Measurements from ENCODE around the gene TRIM67.
"Not testable (repeated sequence)": the region's sequence is repeated elsewhere in the genome, so short reads cannot be mapped to it uniquely, and the experiment has no call there.

Gene TRIM67

DNA sequence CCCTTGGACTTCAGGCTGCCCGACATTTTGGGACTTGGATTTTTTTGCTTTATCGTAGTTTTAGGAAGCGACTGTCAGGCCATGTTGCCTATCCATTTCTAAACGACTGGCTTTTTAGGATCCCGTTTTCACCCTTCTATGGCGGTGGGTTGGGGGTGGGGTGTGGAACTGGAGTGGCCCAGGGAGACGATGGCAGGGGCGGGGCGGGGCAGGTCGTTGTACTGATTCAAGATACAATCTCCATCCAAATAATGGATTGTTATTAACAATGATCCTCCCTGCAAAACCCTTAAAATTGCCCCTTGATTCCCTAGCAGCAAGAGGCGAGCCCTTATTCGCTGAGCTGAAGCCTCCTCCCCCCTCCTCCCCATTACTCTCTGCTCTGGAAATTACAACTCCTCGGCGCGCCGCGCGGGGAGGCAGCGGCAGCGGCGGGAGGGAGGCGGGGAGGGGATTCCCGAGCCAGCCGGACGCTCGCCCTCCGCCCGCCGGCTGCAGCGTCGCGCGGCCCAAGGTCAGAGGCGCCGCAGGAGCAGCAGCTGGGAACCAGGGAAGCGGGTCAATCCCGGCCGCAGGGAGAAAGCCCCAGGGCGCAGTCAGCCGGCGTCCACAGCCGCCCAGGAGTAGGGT is at the start of gene TRIM67:
TSS of gene TRIM67 (plus strand) at position 392 of the 630 bp plus-strand sequence. CDS start 912 bp downstream, outside the sequence.
- DNase-seq, result no peak

DNA sequence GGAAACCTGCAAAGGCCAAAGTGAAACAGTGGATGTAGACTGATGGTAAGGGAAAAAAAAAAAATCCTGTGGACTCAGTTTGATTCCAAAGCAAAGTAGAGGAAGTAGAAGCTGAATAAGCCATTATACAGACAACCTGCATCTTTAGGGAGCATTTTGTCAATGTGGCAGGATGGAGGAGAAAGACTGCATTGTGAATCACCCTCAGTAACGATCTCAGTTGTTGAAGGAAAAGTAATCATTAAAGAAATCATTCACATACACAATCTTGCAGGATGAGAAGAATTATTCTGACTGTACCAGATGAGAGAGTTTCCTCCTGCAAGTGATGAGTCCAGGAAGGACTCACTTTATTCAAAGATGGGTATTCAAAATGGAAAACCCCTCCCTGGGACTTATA is 45.1 kb upstream of the TRIM67 start:
- DNase-seq, result no peak

DNA sequence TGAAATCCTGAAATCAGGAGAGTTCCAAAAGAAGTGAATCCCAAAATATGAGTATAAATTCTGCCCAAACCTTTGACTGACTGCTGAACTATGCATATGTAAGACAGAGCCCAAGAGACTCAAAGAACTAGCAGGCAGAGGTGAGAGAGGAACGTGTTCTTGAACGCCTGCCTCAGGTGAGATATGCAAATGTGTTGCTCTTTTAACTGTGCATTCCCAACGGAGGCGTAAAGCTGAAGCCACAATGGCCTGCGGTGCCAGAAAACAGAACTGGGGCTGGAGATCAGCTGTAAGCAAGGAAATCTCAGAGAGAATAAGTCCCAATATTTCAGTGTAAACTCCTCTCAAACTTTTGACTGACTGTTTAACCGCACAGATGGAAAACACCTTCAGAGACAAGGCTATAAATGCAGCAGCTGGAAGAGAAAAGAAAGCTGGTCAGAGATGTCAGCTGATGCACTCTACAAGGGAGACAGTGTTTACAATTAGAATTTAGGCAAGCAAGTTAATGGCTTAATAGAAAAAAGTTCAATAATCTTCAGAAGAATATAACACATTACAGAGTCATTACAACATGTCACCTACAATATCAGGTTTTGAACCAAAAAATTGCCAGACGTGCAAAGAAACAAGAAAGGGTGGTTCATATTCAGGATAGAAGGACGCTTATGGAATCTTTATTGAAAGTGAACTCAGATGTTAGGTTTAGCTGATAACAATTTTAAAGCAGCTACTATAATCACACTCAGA is 43.0 kb upstream of the TRIM67 start:
- no peak for DNase-seq

DNA sequence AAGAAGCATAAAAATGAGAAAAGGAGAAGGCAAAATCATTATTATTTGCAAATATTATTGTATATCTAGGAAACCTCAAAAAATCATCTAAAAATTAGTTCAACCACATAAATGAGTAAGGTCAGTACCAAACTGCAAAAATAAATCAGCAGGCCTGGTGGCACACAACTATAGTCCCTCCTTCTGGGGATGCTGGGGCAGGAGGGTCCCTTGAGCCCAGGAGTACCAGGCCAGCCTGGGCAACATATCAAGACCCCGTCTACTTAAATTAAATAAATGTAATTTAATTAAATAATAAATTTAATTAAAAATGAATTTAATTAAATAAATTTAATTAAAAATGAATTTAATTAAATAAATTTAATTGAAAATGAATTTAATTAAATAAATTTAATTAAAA is 40.3 kb upstream of the TRIM67 start:
- DNase-seq, result no peak

DNA sequence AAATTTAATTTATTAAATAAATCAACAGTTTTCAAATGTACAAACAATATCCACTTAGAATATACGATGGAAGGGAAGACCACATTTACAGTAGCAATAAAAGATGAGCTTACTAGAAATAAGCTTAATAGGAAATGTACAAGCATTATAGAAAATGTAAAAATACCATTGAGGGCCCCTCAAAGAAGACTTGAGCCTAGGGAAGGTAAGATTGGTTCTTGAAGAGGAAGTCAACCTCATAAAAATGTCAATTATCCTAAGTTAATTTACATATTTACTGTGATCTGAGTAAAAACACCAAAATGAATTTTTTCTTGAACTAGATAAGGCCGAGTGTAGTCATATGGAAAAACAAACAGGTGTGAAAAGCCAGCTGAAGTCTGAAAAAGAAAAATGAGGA is 39.7 kb upstream of the TRIM67 start:
- DNase-seq, result no peak

DNA sequence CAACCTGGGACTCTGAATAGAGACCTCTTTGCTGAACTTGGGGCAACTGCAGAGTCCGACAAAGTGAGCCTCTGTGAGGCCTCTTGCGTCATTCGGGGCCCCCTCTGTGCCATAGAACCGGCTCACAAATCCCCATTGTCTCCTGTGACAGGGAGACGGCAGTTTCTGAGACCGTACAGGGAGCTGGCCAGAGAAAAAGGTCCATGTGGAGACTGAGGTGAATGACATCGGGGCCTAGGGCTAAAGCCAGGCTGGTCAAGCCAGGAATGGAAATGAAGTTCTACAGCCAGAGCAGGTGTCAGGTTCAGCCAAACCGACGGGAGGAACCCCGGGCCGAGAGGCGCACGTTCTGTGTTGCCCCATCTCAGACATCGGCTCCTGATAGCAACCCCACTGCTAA is 37.1 kb upstream of the TRIM67 start:
- DNase-seq, result no peak

DNA sequence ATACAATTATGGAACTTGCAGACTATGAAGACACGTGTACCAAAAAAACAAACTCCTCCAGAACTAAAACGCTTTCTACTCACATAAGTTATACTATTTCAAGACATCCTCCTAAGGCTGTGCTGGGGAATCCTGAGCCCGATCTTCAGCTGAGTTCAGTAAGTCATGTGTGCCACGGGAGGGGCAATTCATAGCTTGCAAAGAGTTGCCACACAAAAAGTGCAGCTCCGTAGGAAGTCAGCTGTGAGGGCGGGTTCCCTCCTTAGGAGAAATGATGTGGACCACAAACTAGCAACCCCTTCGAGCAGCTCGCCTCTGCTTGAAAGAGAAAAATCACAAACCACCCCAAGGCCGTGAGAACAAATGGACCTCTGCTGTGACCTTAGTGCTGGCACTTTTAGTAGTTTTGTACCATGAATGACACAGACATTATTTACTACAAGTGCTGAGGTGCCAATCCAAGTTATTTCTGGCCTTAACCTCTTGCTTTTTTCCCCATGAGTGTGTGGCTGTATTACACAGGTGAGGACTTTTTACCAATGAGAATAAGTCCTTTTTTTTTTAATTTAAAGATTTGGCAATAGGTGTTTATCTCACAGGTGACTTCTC is 35.8 kb upstream of the TRIM67 start:
- DNase-seq, result no peak

DNA sequence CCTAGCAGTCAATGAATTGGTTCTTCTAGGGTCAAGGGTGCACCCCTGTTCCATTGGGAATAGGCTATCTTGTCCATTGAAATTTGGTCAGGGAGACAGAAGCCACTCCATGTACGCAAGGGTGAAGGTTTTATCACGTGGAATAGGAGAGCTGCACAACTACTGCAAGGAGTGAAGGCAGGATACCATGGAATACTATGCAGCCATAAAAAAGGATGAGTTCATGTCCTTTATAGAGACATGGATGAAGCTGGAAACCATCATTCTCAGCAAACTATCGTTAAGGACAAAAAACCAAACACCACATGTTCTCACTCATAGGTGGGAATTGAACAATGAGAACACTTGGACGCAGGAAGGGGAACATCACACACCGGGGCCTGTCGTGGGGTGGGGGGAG is 34.8 kb upstream of the TRIM67 start:
- DNase-seq, result not testable (repeated sequence)

DNA sequence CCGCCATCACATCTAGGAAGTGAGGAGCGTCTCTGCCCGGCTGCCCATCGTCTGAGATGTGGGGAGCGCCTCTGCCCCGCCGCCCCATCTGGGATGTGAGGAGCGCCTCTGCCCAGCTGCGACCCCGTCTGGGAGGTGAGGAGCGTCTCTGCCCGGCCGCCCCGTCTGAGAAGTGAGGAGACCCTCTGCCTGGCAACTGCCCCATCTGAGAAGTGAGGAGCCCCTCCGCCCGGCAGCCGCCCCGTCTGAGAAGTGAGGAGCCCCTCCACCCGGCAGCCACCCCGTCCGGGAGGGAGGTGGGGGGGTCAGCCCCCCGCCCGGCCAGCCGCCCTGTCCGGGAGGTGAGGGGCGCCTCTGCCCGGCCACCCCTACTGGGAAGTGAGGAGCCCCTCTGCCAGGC is 33.4 kb upstream of the TRIM67 start:
- DNase-seq, result not testable (repeated sequence)

DNA sequence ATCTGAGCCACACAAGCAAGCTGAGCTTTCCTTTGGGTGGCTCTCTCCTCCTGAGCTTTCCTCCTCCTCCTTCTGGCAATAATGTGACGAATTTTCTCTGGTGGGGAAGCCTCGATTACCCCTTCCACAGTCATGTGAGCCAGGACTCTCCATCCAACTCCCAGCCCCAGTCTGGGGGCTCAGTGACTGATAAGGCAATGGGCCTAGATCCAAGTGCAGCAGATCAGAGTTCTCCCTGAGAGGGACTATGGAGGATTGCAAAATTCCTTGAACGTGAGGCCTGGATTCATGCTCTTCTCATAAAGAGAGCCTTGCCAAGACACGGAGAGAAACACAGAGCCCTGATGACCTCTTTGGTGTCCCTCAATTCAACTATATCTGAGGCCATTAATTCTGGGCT is 31.3 kb upstream of the TRIM67 start:
- no peak for DNase-seq

DNA sequence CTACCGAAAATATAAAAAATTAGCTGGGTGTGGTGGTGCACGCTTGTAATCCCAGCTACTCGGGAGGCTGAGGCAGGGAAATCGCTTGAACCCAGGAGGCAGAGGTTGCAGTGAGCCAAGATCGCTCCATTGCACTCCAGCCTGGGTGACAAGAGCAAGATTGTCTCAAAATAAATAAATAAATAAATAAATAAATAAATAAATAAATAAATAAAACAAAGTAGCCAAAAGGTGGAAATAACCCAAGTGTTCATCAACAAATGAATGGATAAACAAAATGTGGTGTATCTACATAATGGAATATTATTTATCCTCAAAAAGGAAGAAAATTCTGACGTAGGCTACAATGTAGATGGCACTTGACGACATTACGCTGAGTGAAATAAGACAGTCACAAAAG is 29.3 kb upstream of the TRIM67 start:
- DNase-seq, result not testable (repeated sequence)

DNA sequence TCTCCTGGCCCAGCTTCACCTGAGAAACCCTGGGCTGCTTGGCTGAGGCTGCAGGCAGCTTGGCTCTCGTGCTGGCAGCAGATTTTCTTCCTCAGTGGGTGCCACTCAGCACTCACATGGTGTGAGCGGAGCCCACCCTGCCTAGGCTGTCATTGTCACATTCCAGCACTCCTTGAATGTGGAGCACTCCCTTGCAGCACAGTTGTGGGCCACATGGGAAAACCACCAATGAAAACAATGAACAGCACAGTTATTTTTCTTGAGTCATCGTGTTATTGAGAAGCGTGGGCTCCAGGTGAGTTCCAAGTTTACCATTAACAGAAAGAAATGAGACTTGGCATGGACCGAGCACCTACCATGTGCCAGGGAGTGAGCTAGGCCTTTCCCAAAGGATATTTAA is 27.2 kb upstream of the TRIM67 start:
- DNase-seq, result no peak

DNA sequence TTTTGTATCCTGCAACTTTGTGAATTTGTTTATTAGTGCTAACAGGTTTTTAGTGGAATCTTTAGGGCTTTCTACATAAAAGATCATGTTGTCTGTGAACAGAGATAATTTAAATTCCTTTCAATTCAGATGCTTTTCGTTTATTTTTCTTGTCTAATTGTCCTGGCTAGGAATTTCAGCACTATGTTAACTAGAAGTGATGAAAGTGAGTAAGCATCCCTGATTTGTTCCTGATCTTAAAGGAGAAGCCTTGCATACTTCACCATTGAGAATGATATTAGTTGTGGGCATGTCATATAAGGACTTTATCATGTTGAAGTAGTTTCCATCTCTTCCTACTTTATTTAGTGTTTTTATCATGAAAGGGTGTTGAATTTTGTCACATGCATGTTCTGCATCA is 23.6 kb upstream of the TRIM67 start:
- no peak for DNase-seq

DNA sequence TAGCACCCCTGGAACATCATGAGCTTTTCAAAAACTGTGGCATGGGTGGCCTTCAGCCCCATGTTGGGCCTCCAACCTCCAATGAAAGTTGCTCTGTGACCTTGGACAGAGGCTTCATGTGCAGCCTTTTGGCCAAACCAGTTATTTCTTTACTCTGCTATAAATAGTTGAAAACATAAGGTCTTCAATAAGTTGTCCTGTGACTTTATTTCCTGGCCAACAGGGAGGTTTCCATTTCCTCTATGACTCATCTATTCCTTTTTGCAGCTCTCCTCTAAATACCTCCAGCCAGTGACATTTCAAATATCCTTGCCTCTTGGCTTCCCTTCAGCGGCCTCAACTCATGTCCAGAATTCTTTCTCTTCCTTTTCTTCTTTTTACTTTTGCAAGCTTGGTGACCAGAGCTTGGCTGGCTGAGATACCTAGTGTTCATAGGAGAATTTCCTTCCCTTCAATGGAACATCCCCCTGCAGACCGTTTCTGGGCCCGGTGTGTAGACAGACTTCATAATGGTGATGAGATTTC is 22.7 kb upstream of the TRIM67 start:
- no peak for DNase-seq

DNA sequence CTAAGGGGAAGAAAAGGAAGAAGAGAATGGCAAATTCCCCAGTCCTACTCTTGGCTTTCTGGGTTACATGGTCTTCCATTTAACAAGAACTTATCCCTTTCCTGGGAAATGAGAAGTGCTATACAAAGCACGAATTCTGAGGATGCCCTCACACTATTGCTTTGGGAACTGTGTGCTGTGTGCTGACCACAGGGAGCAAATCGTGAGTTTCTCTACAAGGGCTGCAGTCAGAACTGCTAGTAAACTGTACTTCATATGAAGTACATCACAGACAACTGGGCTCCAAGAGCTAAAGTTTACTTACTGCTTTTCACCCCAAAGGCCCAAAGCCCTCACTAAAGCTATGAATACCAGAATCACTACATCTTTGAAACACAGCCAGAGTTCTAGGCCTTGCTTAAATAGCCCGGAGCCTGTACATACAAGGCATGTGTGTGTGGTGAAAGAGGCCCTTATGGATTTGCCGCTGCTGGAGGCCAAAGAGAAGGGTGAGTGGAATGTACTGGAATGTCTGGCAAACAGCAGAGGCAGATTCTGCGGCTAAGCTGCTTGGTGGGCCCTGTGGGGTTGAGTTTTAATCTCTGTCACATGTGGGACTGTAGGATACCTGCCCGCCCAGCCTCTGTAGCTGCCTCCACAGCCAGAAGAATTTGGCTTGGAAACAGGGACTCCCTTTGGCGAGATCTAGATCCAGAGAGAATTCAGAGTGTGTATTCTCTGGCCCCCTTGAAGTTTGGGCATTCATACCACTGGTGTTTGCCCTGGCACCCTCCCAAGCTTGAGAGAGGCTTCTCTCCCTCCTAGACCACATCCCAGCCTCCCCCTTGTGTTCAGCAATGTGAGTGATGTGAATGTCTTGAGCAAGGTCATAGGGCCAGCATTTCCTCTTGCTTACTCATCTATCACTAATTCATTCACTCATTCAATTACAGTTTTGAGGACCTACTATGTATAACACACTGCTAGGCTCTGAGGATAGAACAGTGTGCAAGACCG is 21.9 kb upstream of the TRIM67 start:
- no peak for DNase-seq

DNA sequence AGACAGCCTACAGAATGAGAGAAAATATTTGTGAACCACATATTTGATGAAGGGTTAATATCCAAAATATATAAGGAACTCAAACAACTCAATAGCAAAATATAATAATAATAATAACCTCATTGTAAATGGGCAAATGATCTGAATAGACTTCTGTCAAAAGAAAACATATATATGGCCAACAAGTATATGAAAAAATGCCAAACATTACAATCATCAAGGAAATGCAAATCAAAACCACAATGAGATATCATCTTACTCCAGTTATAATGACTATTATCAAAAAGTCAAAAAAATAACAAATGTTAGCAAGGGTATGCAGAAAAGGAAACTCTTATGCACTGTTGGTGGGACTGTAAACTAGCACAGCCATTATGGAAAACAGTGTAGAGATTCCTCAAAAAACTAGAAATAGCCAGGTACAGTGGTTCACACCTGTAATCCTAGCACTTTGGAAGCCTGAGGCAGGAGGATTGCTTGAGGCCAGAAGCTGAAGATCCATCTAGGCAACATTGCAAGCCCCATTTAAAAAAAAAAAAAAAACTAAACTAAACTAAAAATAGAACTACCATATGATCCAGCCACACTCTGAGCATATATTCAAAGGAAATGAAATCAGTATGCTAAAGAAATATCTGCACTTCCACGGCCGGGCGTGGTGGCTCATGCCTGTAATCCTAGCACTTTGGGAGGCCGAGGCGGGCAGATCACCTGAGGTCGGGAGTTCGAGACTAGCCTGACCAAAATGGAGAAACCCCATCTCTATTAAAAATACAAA is 17.3 kb upstream of the TRIM67 start:
- DNase-seq, result no peak

DNA sequence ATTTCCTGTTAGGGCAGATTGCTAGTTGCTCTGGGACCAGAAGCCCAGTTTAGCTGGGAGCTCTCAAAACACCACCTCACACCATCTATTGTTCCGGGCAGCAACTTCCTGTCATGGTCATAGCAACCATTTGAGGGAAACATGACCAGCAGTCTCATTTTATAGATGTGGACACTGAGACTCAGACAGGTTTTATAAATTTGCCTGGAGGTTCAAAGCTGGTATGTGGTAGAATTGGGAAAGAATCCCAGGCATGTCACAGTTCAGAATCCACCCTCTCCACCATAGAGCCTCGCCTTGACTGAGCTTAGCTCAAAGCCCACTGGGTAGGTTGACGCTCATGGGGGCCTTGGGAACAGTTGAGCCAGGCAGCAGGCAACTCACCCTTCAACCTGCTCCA is 14.0 kb upstream of the TRIM67 start:
- no peak for DNase-seq

DNA sequence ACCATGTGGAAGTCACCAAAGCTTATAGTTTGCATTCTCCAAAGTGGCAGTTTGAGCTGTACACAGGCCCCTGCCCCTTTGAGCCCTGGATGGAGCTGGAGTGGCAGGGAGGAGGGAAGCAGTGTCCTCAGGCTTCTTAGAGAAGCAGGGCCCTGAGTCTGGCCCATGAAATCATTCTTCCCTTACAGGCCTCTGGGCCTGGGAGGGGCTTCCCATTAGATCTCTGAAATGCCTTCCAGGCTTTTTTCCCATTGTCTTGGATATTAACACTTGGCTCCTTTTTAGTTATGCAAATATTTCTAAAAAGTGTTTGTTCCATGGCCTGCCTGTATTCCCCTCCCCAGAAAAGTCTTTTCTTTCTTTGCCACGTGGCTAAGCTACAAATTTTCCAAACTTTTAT is 10.0 kb upstream of the TRIM67 start:
- DNase-seq, result no peak

DNA sequence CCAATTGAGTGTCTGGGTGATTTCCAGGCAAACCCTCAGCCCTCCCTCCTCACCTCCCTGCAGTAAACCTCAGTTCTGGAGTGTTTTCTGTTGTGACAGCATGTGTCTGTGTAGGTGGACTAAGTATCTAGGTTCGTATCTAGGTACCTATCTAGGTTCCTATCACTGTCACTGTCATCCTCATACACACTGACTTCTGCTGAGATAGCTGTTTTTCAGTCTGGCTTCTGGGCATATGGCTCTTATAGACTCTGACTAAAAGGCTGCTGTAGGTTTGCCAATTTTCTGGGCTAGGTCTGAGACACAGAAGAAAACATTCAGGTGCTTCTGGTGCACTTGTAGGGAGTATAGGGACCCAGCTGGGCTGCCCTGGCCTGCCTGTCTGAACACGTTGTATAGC is 8.1 kb upstream of the TRIM67 start:
- no peak for DNase-seq

DNA sequence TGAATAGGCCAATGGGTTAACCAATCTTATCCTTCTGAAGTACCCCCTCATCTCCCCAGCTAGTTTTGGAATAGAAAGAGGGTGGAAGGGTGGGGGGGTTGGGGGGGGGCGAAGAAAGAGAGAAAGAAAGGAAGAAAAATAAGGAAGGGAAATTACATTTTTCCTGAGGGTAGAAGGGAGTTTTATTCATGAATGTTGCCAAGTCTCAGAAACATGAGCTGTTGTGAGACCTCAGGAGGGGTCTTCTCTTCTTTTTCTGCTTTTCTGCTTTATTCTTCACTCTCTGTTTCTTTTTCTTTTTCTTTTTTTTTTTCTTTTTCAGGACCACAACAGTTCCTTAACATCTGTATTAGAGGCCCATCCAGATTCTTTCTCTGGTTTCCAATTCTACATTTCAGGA is 6.0 kb upstream of the TRIM67 start:
- no peak for DNase-seq

DNA sequence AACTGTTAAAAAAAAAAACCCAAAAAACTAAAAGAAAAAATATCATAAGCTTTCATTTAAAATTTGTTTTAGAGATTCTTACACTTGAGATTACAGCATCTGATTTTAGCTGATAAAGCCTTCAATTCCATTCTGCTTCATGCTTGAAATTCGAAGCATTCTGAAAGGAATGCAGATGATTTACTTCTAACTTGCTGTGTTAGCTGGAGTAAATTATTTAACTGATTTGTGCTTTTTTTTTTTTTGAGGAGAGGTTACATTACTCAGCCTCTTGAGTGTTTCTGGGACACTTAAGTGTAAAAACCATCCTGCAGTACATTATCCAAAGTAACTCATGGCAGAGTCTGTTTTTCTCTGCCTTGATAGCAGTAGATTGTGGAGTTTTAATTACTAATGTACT is 4.5 kb upstream of the TRIM67 start:
- no peak for DNase-seq

DNA sequence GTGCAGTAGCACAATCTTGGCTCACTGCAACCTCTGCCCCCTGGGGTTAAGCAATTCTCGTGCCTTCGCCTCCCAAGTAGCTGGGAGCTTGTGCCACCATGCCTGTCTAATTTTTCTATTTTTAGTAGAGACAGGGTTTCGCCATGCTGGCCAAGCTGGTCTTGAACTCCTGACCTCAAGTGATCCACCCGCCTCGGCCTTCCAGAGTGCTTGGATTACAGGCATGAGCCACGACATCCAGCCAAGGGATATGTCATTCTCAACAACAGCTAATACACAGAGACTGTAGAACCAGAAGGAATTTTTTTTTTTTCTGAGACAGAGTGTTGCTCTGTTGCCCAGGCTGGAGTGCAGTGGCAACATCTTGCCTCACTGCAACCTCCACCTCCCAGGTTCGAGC is 3.7 kb upstream of the TRIM67 start:
- not testable (repeated sequence) for DNase-seq

Measured in activated CD4-positive, alpha-beta T cell treated with anti-CD3 and anti-CD28 coated beads for 1 hour (primary cell).